ENCODE results near the gene TTLL5.

TTLL5 gene

DNA sequence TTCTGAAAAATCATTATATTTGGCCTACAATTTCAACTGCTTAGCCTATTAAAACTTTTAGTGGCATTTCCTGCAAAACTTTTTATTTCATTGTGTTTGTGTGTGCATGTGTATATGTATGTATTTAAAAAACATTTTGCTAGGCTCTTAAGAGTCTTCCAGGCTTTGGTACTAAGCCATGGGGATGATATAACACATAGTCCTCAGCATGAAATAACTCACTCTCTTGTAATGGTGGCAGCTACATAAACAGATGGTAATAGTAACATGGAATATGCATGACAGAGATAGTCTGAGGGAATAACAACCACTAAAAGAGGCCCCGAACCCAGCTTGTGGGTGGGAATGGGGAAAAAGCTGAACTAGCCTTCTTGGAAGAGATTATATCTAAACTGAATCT is 141.4 kb downstream of the TTLL5 start:
- no peak for DNase-seq (ENCODE audit: low read depth in 3 of 3)

DNA sequence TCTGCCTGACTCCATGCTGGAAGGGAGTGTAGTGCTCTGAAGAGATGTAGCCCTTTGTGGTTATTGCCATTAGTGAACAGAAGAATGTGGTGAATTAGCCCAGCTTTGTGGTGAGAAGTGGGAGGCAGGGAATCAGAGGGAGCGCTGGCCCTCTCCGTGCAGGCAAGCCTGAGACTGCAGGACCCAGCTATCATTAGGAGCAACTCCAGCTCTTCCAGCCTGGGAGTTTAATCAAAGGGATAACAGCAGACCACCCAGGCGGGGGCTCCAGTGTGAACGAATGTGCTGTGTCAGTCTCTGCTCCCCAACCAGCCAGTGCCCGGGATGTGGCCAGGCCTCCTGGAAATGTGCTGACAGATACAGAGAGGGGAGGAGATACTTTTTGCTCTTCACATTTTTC is 142.7 kb downstream of the TTLL5 start:
- DNase-seq (ENCODE audit: low read depth in 3 of 3): no peak

GRCh38 chr14:75804570-75805275 is 143.7 kb downstream of the TTLL5 start:
- no peak for DNase-seq (ENCODE audit: low read depth in 3 of 3)

GRCh38 chr14:75805646-75806045 is 144.6 kb downstream of the TTLL5 start:
- DNase-seq (ENCODE audit: low read depth in 3 of 3): no peak

DNA sequence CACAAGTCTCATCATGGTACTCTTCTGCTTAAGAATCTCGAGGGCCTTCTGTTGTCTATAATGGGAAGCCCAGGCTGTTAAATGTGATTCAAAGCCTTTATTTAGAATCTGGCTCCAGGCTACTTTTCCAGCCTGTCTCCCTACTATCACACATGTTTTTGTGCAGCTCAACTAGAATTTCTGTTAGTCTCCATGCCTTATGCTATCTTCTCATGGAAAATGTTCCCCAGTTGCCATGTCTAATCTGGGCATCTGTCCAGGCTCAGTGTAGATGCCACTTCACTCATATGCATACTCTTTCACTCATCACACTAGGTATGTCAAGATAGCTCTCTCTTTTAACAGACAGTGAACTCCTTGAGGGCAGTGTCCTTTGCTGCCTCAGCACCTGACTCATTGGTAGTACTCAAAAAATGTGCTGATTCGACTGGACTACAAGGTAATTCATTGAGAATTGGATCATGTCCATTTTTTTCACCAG is 145.3 kb downstream of the TTLL5 start:
- DNase-seq (ENCODE audit: low read depth in 3 of 3): no peak

- no peak for DNase-seq (ENCODE audit: low read depth in 3 of 3)
Observed at GRCh38 chr14:75807667-75808360, 146.8 kb downstream of the TTLL5 start.

DNA sequence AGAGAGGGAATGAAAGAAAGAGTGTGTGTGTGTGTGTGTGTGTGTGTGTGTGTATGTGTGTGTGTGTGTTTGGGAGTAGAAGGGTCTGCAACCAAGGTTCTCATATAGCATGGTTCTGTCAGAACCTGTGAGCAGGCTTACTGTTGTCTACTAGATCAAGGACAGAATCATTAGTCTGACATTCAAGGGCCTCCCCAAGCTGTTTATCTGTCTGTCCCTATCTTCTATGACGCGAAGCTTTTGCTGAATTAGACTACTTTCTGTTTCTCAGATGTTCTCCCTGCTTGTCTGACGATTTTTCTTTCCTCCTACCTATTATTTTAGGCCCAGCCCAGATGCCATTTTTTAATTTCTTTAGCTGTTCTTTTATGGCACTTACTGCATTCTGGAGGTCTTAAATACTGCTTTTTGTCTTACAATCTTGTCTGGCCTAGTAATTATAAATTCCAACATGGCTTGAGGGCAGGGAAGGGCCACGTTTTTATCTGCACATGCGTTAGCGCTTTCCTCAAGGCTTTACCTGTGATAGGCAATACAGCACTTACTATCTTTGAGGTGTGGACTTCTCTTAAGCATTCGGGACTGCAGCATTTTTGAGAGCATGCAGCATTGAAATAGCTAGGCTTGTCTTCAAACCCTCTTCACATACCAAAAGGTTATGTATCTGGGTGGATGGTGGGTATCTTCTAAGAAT is 150.2 kb downstream of the TTLL5 start:
- DNase-seq (ENCODE audit: low read depth in 3 of 3): no peak

- no peak for DNase-seq (ENCODE audit: low read depth in 3 of 3)
Observed at GRCh38 chr14:75811872-75812499, 150.9 kb downstream of the TTLL5 start.

- no peak for DNase-seq (ENCODE audit: low read depth in 3 of 3)
Observed at GRCh38 chr14:75812622-75813021, 151.6 kb downstream of the TTLL5 start.

DNA sequence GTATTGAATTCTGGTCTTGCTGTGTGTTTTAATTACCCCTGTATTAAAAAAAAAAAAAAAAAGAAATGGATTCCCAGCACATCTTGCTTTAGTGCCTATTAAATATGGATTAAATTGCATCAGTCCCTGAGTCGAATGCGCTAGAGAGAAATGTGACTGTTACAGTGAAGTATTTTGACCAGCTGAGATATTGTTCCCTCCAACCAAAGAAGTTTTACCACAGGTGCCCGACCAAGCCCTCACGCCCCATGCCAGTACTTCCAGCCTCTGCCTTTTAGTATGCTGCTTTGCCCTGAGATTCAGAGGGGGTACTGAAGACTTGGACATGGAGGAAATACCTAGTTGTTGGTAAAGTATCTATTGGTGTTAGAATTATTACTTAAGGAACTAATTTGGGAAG is 159.7 kb downstream of the TTLL5 start:
- DNase-seq (ENCODE audit: low read depth in 3 of 3): no peak

- no peak for DNase-seq (ENCODE audit: low read depth in 3 of 3)
Observed at GRCh38 chr14:75821831-75822521, 160.9 kb downstream of the TTLL5 start.

DNA sequence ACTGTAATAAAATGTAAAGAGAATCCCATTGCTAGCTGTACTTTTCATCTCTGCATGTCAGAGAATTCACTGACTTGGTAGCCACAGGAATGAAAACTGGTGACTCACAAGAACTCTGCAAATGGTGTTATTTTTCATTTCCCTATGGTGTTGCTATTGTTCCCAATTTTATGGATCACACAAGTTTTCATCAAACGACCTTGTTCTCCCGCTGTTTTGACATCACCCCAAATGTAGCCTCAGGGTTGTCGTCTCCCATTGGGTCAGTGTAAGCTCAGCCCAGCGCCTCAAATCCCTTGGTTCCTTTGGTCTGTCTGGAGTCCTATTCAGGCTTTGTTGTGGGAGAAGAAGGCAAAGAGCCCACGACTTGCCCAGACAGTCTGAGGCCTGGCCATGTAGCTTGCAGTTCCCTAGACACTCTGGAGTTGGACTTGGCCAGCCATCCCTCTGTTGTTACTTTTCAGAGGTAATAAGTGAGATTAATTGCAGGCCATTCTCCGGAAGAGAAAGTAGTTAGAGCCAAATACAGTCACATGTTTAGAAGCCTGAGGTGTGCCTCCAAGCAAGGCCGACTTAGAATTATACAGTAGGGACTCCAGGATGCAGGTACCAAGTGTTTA is 161.6 kb downstream of the TTLL5 start:
- no peak for DNase-seq (ENCODE audit: low read depth in 3 of 3)

- DNase-seq (ENCODE audit: low read depth in 3 of 3): no peak
Observed at GRCh38 chr14:75823334-75823733, 162.3 kb downstream of the TTLL5 start.

- no peak for DNase-seq (ENCODE audit: low read depth in 3 of 3)
Observed at GRCh38 chr14:75824318-75824717, 163.3 kb downstream of the TTLL5 start.

GRCh38 chr14:75825147-75825592 is 164.1 kb downstream of the TTLL5 start:
- no peak for DNase-seq (ENCODE audit: low read depth in 3 of 3)

DNA sequence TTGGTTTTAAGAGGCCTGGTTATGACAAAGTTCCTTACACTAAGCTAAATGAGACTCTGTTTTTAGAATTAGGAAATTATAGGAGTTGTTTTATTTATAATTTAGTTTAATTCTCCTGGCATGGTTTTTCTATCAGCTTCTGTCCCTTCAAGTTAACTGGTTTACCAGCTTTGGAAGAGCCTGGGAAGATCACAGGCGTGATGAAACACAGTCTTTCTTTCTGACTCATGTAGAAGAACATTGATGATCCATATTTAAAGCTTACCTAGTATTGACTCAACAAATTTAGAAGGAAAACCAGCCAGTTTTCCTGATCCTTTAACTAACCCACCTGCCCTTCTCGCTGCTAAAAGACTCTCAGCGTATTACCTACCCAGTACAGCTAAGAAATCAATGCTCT is 165.6 kb downstream of the TTLL5 start:
- DNase-seq (ENCODE audit: low read depth in 3 of 3): no peak

- no peak for DNase-seq (ENCODE audit: low read depth in 3 of 3)
Observed at GRCh38 chr14:75827331-75827730, 166.3 kb downstream of the TTLL5 start.

DNA sequence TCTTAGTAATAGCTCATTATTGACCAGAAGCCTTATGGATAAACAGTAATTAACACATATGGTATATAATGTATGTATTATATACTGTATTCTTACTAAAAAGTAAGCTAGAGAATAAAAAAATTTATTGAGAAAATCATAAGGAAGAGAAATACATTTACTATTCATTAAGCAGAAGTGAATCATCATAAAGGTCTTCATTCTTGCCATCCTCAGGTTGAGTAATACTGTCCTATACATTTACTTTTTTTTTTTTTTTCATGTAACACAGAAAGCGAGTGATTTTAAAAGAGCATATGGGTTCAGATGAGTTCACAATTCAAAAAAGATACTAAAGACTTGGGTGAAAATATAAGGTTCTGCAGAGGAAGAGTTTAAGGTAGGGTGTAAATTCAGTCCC is 168.3 kb downstream of the TTLL5 start:
- DNase-seq (ENCODE audit: low read depth in 3 of 3): no peak

DNA sequence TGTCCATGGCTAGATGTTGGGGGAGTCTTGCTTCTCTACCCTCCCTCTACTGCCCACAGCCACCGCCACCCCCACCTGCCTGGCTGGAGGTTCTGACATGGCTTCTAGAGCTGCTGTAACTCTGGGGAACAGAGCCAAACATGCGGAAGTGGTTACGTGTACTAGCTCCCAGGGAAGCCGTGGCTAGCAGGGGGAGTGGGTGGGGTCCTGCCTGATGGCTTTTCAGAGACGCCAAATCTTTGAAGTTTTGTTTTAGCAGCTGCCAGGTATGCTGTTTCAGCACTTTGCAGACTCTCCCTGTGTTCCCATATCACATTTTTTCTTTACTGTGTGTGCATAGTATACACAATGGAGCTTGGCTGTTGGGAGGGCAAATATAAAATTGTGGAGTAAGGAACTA is 170.4 kb downstream of the TTLL5 start:
- DNase-seq (ENCODE audit: low read depth in 3 of 3): no peak

DNA sequence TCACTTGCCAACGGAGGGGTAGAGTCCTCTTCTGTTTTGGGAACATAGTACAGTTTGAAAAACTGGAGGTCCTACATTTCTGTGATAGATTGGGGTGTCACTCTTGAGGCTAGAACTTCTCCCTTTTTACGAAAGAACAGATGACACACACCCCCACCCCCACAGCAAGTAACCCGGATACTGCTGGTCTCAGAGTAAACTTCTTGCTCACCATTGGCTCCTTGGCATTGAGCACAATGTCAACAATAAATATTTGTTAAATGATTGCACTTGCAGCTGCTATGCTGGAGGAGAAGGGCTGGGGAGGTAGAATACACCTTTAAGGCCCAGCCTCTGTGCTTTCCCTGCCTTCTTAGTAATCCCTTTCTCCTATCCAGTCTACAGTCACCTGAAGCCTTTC is 170.9 kb downstream of the TTLL5 start:
- DNase-seq (ENCODE audit: low read depth in 3 of 3): no peak

GRCh38 chr14:75832621-75833297 is 171.7 kb downstream of the TTLL5 start:
- DNase-seq (ENCODE audit: low read depth in 3 of 3): no peak

Data from stimulated activated CD4-positive, alpha-beta T cell treated with anti-CD3 and anti-CD28 coated beads, TNF-alpha, amount 100 ng/mL, for 4 hours (primary cell).